Epithelial cell of proximal tubule (primary cell): ENCODE measurements around the gene PMFBP1. TPM values are rescaled to one million over a fixed set of nuclear protein-coding genes. Genes with fewer than 3 reads are reported as not detected.

Experiments
- DNase-seq: peaks from one replicate; pipeline ENCODE4 v3.0.0-alpha.2; 2011; ENCODE audit warnings: low read depth
- H3K4me3 ChIP-seq: 2 replicates; pipeline ENCODE4 v1.5.1; 2011; ENCODE audit warnings: low read depth, mild to moderate bottlenecking, low read length
- CTCF ChIP-seq: conservative IDR thresholded peaks from 2 replicates; pipeline ENCODE4 v1.5.1; 2012; ENCODE audit warnings: low read depth, mild to moderate bottlenecking, low read length
- total RNA-seq: library from RNA; depleted of rRNA; stranded (reverse); fragments of >200 nt; gene quantifications from 2 replicates; pipeline ENCODE4 v1.2.3, GENCODE V29; 2015

PMFBP1 gene
- total RNA-seq, 1 donor from 2014 or later: 0.52 TPM

GRCh38 chr16:72137380-72138063 lies 34.4 kb downstream of the PMFBP1 start:
- no peak overlapping the region for H3K4me3 ChIP-seq
- no peak for DNase-seq
- no peak for TF ChIP-seq CTCF

DNA sequence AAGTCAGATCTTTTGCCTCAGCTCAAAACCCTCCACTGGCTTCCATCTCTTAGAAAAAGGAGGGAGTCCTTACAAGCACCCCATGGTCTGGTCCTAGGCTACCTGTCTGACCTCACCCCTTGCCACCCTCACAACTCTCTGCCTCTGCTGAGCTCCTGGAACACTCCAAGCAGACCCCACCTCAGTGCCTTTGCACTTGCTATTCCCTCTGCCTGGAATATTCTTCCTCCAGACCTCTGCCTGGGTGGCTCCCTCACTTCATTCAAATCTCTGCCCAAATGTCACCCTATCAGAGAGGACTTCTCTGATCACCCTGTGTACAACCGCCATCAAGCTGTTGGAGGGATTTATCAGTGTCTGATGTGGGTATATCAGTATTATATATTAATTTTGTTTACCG lies 37.4 kb downstream of the PMFBP1 start:
- H3K4me3 ChIP-seq: no peak overlapping the region
- DNase-seq: no peak
- no peak for TF ChIP-seq CTCF

GRCh38 chr16:72132726-72133125 lies 39.2 kb downstream of the PMFBP1 start:
- DNase-seq: no peak
- no peak overlapping the region for H3K4me3 ChIP-seq
- TF ChIP-seq CTCF: no peak

DNA sequence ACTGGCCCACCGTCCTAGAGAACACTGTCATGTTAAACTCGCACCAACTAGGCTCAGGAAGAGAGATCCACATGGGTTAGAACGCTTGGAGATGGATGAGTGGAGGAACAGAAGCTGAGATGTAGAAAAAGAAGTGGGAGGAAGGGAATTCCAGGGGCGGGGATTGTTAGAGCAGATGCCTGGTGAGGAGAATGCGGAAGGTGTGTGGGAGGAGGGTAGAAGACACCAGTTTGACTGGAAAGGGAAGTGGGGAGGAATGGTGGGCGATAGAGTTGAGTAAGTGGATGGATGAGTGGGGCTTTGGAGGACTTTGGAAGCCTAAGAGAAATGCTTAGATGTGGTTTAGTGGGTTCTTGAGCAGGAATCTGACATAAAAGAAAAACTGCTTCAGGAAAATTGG lies 40.9 kb downstream of the PMFBP1 start:
- TF ChIP-seq CTCF: no peak
- no peak for DNase-seq
- H3K4me3 ChIP-seq: no peak overlapping the region

GRCh38 chr16:72129976-72130656 lies 41.8 kb downstream of the PMFBP1 start:
- no peak for TF ChIP-seq CTCF
- DNase-seq: no peak
- H3K4me3 ChIP-seq: no peak overlapping the region

- no peak for DNase-seq
- no peak overlapping the region for H3K4me3 ChIP-seq
- TF ChIP-seq CTCF: no peak
Observed at GRCh38 chr16:72128701-72129100, 43.3 kb downstream of the PMFBP1 start.

DNA sequence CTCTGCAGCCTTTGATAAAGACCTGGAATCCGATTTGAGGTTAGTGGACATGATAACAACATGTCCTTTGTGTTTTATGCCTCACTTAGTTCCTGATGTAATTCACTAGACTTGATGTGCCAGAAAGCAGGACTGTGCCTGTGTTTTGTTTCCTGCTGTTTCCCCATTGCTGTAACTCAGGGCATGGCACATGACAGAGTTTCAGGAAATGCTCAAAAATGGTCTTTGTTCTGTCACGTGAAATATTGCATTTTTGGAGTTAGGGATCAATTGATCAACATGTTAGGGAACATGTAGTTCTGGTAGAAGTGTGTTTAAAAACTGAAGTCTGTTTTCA lies 45.6 kb downstream of the PMFBP1 start:
- no peak for TF ChIP-seq CTCF
- H3K4me3 ChIP-seq: no peak overlapping the region
- no peak for DNase-seq
